ENCODE results near the gene SMPD3.

DNA sequence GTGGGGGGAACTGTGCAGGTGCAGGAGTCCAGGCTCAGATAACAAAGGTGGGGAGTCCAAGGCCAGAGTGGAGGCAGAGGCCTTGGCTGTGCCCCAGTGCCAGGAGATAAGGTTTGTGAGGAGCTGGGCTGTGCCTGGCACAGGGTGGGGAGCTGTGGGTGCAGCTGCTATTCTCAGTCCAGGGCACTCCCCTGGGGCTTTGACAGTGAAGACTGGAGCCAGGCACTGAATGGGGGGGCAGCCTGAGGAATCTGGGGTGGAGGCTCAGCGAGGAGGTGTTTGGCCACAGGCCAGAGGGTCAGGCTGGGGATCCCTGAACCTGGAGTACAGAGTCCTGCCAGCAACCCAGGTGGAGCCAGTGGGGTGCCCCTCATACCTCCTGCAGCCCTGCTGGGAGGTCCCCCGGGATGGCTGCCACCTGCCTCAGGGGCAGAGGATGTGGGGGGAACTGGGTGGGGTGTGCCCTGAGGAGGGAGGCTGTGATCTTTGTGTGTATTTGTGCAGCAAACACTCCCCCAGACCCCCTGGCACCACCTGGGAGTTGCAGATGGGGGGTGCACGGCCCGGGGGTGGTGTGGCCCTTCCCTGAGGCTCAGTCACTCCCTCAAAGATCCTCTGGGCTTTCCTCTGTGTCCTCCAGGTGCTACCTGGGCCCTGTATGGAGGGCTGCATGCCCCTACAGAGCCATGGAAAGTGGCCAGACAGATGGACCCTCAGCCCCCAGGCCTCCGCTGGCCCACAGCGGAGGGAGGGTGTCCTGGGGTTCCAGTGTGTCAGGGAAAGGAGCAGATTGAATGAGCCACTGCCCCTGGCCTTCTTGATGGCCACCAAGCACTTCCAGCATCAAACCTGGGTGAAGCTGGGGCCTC lies 44.5 kb upstream of the SMPD3 start:
- TF ChIP-seq JUN (IDR thresholded peaks at IDR 0.05; ENCODE audit: low read depth, low read length): no peak
- TF ChIP-seq EZH2 (IDR thresholded peaks at IDR 0.05; ENCODE audit: low read depth, low read length, severe bottlenecking): no peak
- TF ChIP-seq, protein P1, sequence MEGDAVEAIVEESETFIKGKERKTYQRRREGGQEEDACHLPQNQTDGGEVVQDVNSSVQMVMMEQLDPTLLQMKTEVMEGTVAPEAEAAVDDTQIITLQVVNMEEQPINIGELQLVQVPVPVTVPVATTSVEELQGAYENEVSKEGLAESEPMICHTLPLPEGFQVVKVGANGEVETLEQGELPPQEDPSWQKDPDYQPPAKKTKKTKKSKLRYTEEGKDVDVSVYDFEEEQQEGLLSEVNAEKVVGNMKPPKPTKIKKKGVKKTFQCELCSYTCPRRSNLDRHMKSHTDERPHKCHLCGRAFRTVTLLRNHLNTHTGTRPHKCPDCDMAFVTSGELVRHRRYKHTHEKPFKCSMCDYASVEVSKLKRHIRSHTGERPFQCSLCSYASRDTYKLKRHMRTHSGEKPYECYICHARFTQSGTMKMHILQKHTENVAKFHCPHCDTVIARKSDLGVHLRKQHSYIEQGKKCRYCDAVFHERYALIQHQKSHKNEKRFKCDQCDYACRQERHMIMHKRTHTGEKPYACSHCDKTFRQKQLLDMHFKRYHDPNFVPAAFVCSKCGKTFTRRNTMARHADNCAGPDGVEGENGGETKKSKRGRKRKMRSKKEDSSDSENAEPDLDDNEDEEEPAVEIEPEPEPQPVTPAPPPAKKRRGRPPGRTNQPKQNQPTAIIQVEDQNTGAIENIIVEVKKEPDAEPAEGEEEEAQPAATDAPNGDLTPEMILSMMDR (IDR thresholded peaks at IDR 0.05; ENCODE audit: control extremely low read depth in 1 of 3, insufficient read depth in 1 of 3, low read depth in 1 of 3, low read length in 3 of 3): no peak
- no peak for TF ChIP-seq YY1 (IDR thresholded peaks at IDR 0.05; ENCODE audit: low read depth, low read length)
